Activated naive CD4-positive, alpha-beta T cell treated with anti-CD3 and anti-CD28 coated beads for 36 hours (primary cell): ENCODE measurements around the gene GLS. TPM values are rescaled to one million over a fixed set of nuclear protein-coding genes. Genes with fewer than 3 reads are reported as not detected.
"Not testable (repeated sequence)": the region's sequence is repeated elsewhere in the genome, so short reads cannot be mapped to it uniquely, and the experiment has no call there.

Experiments used
- CTCF ChIA-PET: fragments of 350-600 bp; sonication (Branson Sonifier 250); formaldehyde crosslinking; loops from one replicate; lab custom pipeline; 2021; ENCODE audit warnings: antibody characterized with exemption; lab: Charles Lee
- DNase-seq: peaks from one replicate; pipeline ENCODE4 v3.0.0-alpha.2; 2020
- H3K27ac Mint-ChIP-seq: one replicate; pipeline ENCODE4 v1.8.0; 2021; ENCODE audit warnings: mild to moderate bottlenecking, mixed read lengths
- H3K27me3 Mint-ChIP-seq: one replicate; pipeline ENCODE4 v1.8.0; 2021; ENCODE audit warnings: low read depth, mixed read lengths
- H3K36me3 Mint-ChIP-seq: one replicate; pipeline ENCODE4 v1.8.0; 2021; ENCODE audit warnings: low read depth, mixed read lengths
- H3K4me1 Mint-ChIP-seq: one replicate; pipeline ENCODE4 v1.8.0; 2021; ENCODE audit warnings: low read depth, mixed read lengths
- H3K4me3 Mint-ChIP-seq: one replicate; pipeline ENCODE4 v1.8.0; 2021; ENCODE audit warnings: mild to moderate bottlenecking, moderate library complexity, mixed read lengths
- H3K9me3 Mint-ChIP-seq: one replicate; pipeline ENCODE4 v1.8.0; 2021; ENCODE audit warnings: mixed read lengths
- intact Hi-C: fragments of 100-400 bp; cut with micrococcal nuclease; formaldehyde crosslinking; loops from one replicate; pipeline ENCODE4 v1.15.1; 2023
- total RNA-seq, 2 experiments: library from RNA; stranded (reverse); gene quantifications; one replicate each; pipeline ENCODE4 v1.2.3, GENCODE V29; 2021

The GLS gene
- total RNA-seq, 2 experiments from 2014 or later: 248 to 255 TPM

DNA sequence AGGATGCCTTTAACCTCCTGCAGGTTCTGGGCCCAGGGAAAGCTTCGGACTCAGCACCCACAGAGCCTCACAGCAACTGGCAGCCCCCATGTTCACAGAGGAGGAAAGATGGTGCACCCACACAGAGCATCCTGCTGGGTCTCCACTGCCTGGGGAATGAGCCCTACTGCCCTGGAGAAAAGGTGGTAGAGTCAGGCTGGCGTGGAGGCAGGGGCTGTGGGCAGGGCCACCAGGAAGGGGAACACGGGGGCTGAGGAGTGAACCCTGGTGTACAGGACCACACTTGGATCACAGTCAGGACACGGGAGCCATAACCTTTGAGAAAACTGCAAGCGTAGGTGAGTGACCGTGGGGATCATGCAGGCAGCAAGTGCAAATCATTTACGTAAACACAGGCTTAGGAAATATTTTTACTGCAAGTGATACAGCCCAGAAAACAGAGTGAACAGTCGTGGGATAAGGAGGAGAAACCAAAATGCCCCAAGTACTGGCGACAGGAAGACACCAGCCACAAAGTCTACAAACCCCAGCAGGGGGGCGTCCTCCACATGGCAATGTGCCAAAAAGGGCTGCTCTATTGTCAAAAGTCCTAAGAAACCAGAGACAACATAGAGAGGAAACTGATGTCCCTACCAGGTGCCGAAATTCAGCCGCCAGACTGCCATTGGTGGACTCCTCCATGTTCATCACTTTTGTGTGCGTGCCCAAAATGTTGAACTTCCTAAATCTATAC lies 105.8 kb downstream of the GLS start:
- Mint-ChIP-seq H3K27ac (peak overlapping the region; percentile 61), H3K9me3 (no peaks in the 10 kb centered on the region), H3K4me1 (peaks cover 69% of the 10 kb centered on the region), H3K4me3 (no peak overlapping the region), H3K36me3 (peaks cover 92% of the 10 kb centered on the region), H3K27me3 (no peaks in the 10 kb centered on the region)
- CTCF ChIA-PET: no interaction called here
- intact Hi-C loops: no loop called here
- no peak for DNase-seq

DNA sequence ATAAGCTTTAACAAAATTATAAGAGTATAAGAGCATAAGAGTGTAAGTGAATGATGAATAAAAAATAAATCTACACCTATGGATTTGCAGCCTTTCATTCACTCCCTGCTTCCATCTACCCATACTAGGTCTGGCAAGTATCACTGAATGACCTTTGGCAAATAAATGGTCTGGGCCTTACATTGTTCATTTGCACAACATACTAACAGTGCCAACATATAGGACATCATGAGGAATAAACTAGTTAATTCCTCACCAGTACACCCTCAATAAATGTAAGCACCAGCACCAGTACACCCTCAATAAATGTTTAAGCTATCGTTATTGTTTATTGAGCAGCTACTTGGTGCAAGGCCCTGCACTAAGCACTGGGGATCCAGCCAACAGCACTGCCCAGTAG lies 106.5 kb downstream of the GLS start:
- H3K9me3 Mint-ChIP-seq: no peaks in the 10 kb centered on the region
- intact Hi-C loops: no loop called here
- H3K4me3 Mint-ChIP-seq: no peak overlapping the region
- H3K27ac Mint-ChIP-seq: no peak overlapping the region
- CTCF ChIA-PET: interaction anchor here (1.4 to 2.0 kb wide), 2 partner anchors 21 to 42 kb away, joined by 3 to 7 read pairs; no protein-coding TSS in a partner anchor
- peaks cover 88% of the 10 kb centered on the region for H3K36me3 Mint-ChIP-seq
- DNase-seq: no peak
- H3K27me3 Mint-ChIP-seq: no peaks in the 10 kb centered on the region
- H3K4me1 Mint-ChIP-seq: peaks cover 62% of the 10 kb centered on the region

DNA sequence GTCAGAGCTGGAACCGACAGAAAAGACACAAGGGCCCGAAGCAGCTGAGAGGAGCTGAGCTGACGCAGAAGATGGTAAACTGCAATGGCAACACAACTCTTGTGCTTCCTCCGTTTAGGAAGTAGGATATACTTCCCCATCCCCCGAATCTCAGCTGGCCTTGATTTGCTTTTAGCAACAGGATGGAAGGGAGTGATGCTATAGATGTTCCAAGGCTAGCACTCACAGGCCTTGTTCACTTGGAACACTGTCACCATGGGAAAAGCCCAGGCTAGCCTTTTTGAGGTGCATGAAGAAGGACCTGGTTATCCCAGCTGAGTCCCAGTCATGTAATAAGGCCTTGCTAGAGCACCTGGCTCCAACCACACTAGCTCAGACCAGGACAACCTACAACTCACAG lies 107.3 kb downstream of the GLS start:
- H3K4me1 Mint-ChIP-seq: peaks cover 54% of the 10 kb centered on the region
- no peak overlapping the region for H3K4me3 Mint-ChIP-seq
- CTCF ChIA-PET: interaction anchor here (0.7 to 2.0 kb wide), 4 partner anchors 20 to 208 kb away, joined by 3 to 7 read pairs (median 4); no protein-coding TSS in a partner anchor
- no peak for DNase-seq
- no peaks in the 10 kb centered on the region for H3K27me3 Mint-ChIP-seq
- no peaks in the 10 kb centered on the region for H3K9me3 Mint-ChIP-seq
- intact Hi-C loops: loop anchor here (2.0 kb wide), 1 partner anchor 13 kb away; no protein-coding TSS in a partner anchor
- H3K36me3 Mint-ChIP-seq: peaks cover 86% of the 10 kb centered on the region
- H3K27ac Mint-ChIP-seq: peak overlapping the region; percentile 66

DNA sequence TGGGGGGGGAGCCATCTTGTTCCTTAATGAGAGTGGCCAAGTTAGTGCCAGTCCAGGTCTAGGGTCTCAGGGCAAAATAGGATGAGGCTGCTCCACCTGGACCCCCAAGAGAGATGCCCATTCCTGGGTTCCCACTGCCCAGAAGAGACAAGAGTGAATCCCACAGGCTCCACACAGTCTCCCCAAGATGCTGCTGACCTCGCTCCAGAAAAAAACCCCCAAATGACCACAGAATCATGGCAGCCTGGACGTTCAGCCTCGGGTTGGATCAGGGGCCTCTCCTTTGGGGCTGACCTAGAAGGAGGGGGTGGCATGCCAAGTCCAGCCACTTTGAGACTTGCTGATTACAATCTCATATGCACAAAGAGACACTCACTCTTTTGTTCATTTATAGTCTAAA lies 108.3 kb downstream of the GLS start:
- H3K9me3 Mint-ChIP-seq: no peaks in the 10 kb centered on the region
- H3K27me3 Mint-ChIP-seq: no peaks in the 10 kb centered on the region
- no peak for DNase-seq
- CTCF ChIA-PET: interaction anchor here (0.6 to 2.0 kb wide), 3 partner anchors 10 to 41 kb away, joined by 3 to 7 read pairs (median 3); no protein-coding TSS in a partner anchor
- intact Hi-C loops: loop anchor here (2.0 kb wide), 1 partner anchor 14 kb away; no protein-coding TSS in a partner anchor
- peaks cover 87% of the 10 kb centered on the region for H3K36me3 Mint-ChIP-seq
- peaks cover 52% of the 10 kb centered on the region for H3K4me1 Mint-ChIP-seq
- no peak overlapping the region for H3K27ac Mint-ChIP-seq
- no peak overlapping the region for H3K4me3 Mint-ChIP-seq

DNA sequence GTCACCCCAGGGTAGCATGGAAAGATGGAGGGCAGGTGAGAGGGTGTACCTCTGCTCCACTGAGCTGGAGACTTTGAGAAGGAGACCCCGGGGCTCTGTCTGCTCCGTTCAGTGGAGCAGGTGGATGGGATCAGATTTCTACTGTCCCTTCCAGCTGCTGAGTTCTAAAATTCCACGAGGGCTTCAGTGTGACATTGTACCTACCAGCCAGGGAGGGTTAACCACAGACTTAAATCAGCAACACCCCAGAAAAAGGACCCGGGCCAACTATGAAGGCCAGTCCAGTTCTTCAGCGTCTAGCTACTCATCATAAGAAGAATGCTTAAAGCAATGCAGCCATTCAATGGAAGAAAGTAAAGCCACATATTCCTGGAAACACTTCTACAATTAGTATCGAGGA lies 109.5 kb downstream of the GLS start:
- Mint-ChIP-seq H3K4me1 (peaks cover 48% of the 10 kb centered on the region), H3K27me3 (no peaks in the 10 kb centered on the region), H3K9me3 (peaks cover 3% of the 10 kb centered on the region), H3K4me3 (no peak overlapping the region), H3K36me3 (peaks cover 86% of the 10 kb centered on the region), H3K27ac (peak overlapping the region; percentile 24)
- CTCF ChIA-PET: interaction anchor here (1.2 kb wide), 1 partner anchor 23 kb away, joined by 3 read pairs; no protein-coding TSS in a partner anchor
- no peak for DNase-seq
- intact Hi-C loops: no loop called here

DNA sequence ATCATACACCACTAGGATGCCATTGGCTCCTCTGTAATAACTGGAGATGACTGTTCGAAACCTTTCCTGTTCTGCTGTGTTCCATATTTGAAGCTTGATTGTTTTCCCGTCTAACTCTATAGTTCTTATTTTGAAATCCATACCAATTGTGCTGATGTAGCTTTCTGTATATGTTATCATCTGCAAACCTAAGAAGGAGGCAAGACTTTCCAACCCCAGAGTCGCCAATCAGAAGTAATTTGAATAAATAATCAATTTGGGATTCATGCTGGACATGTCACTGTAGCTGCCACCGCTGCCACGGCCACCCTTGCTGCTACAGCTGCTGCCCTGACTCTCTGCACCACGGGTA lies 112.6 kb downstream of the GLS start:
- Mint-ChIP-seq H3K4me1 (peaks cover 52% of the 10 kb centered on the region), H3K36me3 (peaks cover 89% of the 10 kb centered on the region), H3K27ac (no peak overlapping the region)

DNA sequence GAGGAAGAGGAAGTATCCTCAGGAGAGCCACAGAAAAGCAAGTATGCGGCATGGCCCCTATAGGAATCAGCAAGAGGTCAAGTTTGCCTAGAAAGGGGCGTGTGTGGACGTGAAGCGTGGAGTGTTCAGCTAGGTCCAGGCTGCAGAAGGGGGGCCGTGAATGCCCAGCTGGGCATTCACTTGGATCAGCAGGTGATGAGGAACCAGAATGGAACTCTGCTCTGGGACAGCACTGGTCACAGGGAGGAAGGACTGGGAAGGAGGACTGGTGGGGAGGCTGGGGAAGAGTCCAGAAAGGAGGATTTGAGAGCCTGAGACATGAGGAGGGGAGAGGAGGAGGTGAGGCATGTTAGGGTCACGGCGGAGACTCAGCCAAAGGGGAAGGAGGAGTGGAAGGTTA lies 113.5 kb downstream of the GLS start:
- Mint-ChIP-seq H3K27ac (peak overlapping the region; percentile 77), H3K4me3 (no peak overlapping the region), H3K36me3 (peaks cover 86% of the 10 kb centered on the region), H3K27me3 (no peaks in the 10 kb centered on the region), H3K9me3 (peaks cover 23% of the 10 kb centered on the region), H3K4me1 (peaks cover 54% of the 10 kb centered on the region)
- no peak for DNase-seq
- intact Hi-C loops: loop anchor here (2.0 kb wide), 1 partner anchor 17 kb away; no protein-coding TSS in a partner anchor
- CTCF ChIA-PET: no interaction called here

More for the DNA sequence above, 112.6 kb downstream of the GLS start:
- CTCF ChIA-PET: interaction anchor here (0.6 kb wide), 1 partner anchor 649 kb away, joined by 3 read pairs; no protein-coding TSS in a partner anchor
- Mint-ChIP-seq H3K9me3 (peaks cover 23% of the 10 kb centered on the region), H3K27me3 (no peaks in the 10 kb centered on the region), H3K4me3 (no peak overlapping the region)
- intact Hi-C loops: no loop called here
- no peak for DNase-seq

DNA sequence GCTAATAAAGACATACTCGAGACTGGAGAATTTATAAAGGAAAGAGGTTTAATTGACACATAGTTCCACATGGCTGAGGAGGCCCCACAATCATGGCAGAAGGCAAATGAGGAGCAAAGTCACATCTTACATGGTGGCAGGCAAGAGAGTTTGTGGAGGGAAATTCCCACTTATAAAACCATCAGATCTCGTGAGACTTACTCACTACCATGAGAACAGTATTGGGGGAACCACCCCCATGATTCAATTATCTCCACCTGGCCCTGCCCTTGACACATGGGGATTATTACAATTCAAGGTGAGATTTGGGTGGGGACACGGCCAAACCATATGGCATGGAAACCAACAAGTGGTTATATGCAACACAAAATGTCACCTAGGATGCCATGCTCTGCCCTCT lies 114.7 kb downstream of the GLS start:
- H3K4me3 Mint-ChIP-seq, H3K27me3 Mint-ChIP-seq, CTCF ChIA-PET: not testable (repeated sequence)
- H3K4me1 Mint-ChIP-seq: peaks cover 60% of the 10 kb centered on the region
- peak overlapping the region; percentile 52 for H3K27ac Mint-ChIP-seq
- peaks cover 87% of the 10 kb centered on the region for H3K36me3 Mint-ChIP-seq
- H3K9me3 Mint-ChIP-seq: peaks cover 23% of the 10 kb centered on the region
- intact Hi-C loops: loop anchor here (2.0 to 5.0 kb wide), 2 partner anchors 19 to 37 kb away; no protein-coding TSS in a partner anchor
- peak; percentile 27 for DNase-seq

DNA sequence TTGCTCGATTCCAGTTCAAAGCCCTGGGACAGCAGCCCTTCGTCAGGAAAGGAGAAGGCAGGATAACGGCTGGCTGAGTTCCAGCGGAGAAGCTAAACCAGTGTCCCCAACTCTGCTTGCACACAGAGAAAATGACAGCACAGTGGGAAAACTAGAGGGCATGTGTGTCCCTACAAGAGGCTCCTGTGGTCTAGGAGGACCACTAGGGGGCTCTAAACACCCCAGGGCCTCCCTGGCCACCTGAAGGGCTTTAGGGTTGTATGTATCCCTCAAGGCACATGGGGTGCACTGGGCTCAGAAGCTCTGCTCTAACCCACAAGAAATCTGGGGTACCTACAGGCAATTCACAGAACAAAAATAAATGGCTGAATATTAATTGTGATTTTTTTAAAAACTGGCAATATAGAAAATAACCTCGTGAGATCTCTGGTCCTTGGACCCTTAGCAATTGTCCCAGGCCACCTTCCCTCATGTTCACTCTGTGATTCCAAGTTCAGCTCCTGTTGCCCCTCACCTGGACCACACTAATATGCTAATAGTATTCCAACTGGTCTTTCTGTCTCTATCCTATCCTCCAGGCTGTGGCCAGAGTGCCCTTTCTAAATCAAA lies 115.8 kb downstream of the GLS start:
- Mint-ChIP-seq H3K36me3 (peaks cover 88% of the 10 kb centered on the region), H3K4me3 (no peak overlapping the region), H3K27ac (peak overlapping the region; percentile 81), H3K9me3 (peaks cover 23% of the 10 kb centered on the region), H3K27me3 (no peaks in the 10 kb centered on the region), H3K4me1 (peaks cover 65% of the 10 kb centered on the region)
- CTCF ChIA-PET: interaction anchor here (0.5 to 2.1 kb wide), 4 partner anchors 12 to 35 kb away, joined by 3 to 7 read pairs (median 4); no protein-coding TSS in a partner anchor
- intact Hi-C loops: loop anchor here (5.0 kb wide), 1 partner anchor 36 kb away; no protein-coding TSS in a partner anchor
- DNase-seq: no peak

DNA sequence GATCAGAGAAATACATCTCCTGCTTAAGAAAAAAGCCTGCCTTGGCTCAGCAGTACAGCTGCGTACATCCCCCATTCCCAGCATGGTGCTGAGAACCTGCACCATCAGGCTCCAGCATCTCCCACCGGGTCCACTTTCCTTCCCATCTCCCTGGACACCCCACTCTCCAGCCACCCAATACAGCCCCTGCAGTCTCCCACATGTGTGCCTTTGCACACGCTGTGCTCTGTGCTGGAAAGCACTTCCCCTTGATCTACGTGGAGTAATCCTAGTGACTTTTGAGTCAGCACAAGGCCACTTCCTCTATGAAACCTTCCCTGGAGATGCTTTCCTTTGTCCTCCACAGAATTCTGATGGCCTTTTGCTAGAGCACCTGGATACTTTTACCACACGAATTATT lies 116.3 kb downstream of the GLS start:
- Mint-ChIP-seq H3K4me1 (peaks cover 69% of the 10 kb centered on the region), H3K9me3 (peaks cover 23% of the 10 kb centered on the region), H3K4me3 (no peak overlapping the region), H3K27me3 (no peaks in the 10 kb centered on the region), H3K36me3 (peaks cover 90% of the 10 kb centered on the region), H3K27ac (peak overlapping the region; percentile 81)
- intact Hi-C loops: loop anchor here (5.0 kb wide), 1 partner anchor 35 kb away; no protein-coding TSS in a partner anchor
- no peak for DNase-seq
- CTCF ChIA-PET: interaction anchor here (0.8 to 2.1 kb wide), 3 partner anchors 12 to 29 kb away, joined by 3 to 7 read pairs (median 5); no protein-coding TSS in a partner anchor

DNA sequence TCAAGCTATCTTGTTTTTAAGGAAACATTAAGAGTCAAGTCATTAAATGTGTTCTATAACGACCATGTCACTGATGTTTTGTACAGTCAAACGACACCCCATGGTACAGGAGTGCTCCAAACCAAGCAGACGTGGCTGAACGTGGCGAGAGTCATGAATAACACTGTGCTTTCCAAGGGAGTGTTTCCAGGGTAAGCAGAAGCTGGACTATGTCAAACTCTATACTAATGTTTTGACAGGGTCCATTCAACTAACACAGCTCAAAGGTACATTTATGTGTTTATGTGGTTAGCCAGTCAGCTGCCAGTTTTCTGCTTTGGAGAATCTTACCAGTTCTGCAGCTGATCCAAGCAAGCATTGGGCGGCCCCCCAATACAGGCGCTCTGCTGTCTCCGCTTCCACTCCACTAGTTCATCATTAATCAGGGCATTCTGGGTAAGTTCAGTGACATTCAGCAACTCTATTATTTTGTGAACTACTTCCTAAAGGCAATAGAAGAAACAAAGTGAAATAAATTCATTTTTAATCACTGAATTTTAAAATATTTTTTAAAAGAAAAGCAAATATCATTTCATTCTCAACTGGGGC lies 117.0 kb downstream of the GLS start:
- CTCF ChIA-PET: interaction anchor here (2.0 to 2.1 kb wide), 2 partner anchors 13 to 30 kb away, joined by 5 to 7 read pairs; no protein-coding TSS in a partner anchor
- Mint-ChIP-seq H3K27me3 (no peaks in the 10 kb centered on the region), H3K4me3 (no peak overlapping the region), H3K9me3 (peaks cover 23% of the 10 kb centered on the region), H3K36me3 (peaks cover 89% of the 10 kb centered on the region), H3K4me1 (peaks cover 73% of the 10 kb centered on the region), H3K27ac (peak overlapping the region; percentile 81)
- intact Hi-C loops: loop anchor here (5.0 kb wide), 1 partner anchor 35 kb away; no protein-coding TSS in a partner anchor
- DNase-seq: no peak

DNA sequence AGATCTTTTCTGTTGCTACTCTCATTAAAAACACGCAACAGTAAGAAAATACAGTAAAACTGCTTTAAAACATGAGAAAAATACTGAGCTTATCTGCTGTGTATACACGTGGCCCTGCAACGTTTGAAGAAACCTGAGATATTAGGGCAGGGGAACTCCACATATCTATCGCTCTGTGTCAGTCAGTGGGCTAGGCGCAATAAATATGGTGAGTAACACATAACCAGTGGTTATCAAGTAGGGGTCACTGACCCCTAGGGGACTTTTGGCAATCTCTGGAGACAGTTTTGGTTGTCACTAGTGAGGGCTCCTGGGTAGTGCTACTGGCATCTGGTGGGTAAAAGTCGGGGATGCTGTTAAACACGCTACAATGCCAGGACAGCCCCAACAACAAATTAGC lies 118.4 kb downstream of the GLS start:
- Mint-ChIP-seq H3K4me3 (no peak overlapping the region), H3K4me1 (peaks cover 79% of the 10 kb centered on the region), H3K9me3 (peaks cover 31% of the 10 kb centered on the region), H3K27ac (no peak overlapping the region), H3K36me3 (peaks cover 91% of the 10 kb centered on the region), H3K27me3 (no peaks in the 10 kb centered on the region)
- DNase-seq: no peak
- intact Hi-C loops: loop anchor here (5.0 kb wide), 1 partner anchor 33 kb away; no protein-coding TSS in a partner anchor
- CTCF ChIA-PET: no interaction called here
